SK-N-SH (cell line): ENCODE data around the gene MADCAM1. TPM values are rescaled to one million over a fixed set of nuclear protein-coding genes. Genes with fewer than 3 reads are reported as not detected.

Experiments
- CTCF ChIA-PET: fragments of 300-600, 350-600 bp; formaldehyde crosslinking; extraction: SDS; loops from one replicate; lab custom pipeline; 2021; lab: Yijun Ruan, JAX
- POLR2A ChIA-PET: fragments of 350-600 bp; sonication (Branson Sonifier 250); formaldehyde crosslinking; extraction: SDS; loops from one replicate; lab custom pipeline; 2020; ENCODE audit warnings: antibody characterized with exemption, inconsistent platforms; lab: Yijun Ruan, JAX
- DNase-seq: peaks from one replicate; pipeline ENCODE4 v3.0.0; 2012
- H2AFZ ChIP-seq: fragments of 200-600 bp; sonication (generic); 2 replicates; pipeline ENCODE4 v1.8.1; 2016; ENCODE audit warnings: antibody characterized with exemption, mild to moderate bottlenecking, low read depth
- H3F3A ChIP-seq: fragments of 200-600 bp; sonication (generic); replicated peaks from 2 replicates; pipeline ENCODE3; 2016; ENCODE audit warnings: antibody characterized with exemption, mild to moderate bottlenecking; ENCODE audit not compliant: insufficient read depth
- H3K27ac ChIP-seq, 2 experiments: fragments of 200-500 bp in 1 of 2; fragments of 200-600 bp in 1 of 2; sonication (Bioruptor generic) in 1 of 2; sonication (generic), shearing (Covaris generic) in 1 of 2; 2 replicates each; pipeline versions ENCODE4 v1.5.1 to v1.6.1; 2014 to 2016; ENCODE audit warnings: low read depth in 2 of 2, inconsistent platforms in 1 of 2, low read length in 1 of 2, mild to moderate bottlenecking in 1 of 2, mixed read lengths in 1 of 2
- H3K27me3 ChIP-seq: fragments of 200-600 bp; sonication (generic), shearing (Covaris generic); 2 replicates; pipeline ENCODE4 v1.6.1; 2016; ENCODE audit warnings: mixed run types; ENCODE audit not compliant: insufficient read depth
- H3K36me3 ChIP-seq, 2 experiments: fragments of 200-500 bp in 1 of 2; fragments of 200-600 bp in 1 of 2; sonication (Bioruptor generic) in 1 of 2; sonication (generic) in 1 of 2; replicated peaks in 1 of 2; 2 replicates each; pipeline versions ENCODE3 to v1.5.1; 2014 to 2016; ENCODE audit warnings: low read length in 1 of 2, mild to moderate bottlenecking in 1 of 2; ENCODE audit not compliant: insufficient read depth in 2 of 2, control insufficient read depth in 1 of 2
- H3K4me1 ChIP-seq, 2 experiments: fragments of 200-500 bp in 1 of 2; fragments of 200-600 bp in 1 of 2; sonication (Bioruptor generic) in 1 of 2; sonication (generic), shearing (Covaris generic) in 1 of 2; 2 replicates each; pipeline versions ENCODE4 v1.5.1 to v1.6.1; 2014 to 2016; ENCODE audit warnings: low read depth in 1 of 2, low read length in 1 of 2, mixed run types in 1 of 2; ENCODE audit not compliant: insufficient read depth in 2 of 2, control insufficient read depth in 1 of 2
- H3K4me2 ChIP-seq: fragments of 200-600 bp; sonication (generic), shearing (Covaris generic); 2 replicates; pipeline ENCODE4 v1.6.1; 2017; ENCODE audit warnings: mixed run types
- H3K4me3 ChIP-seq, 2 experiments: fragments of 200-500 bp in 1 of 2; fragments of 200-600 bp in 1 of 2; sonication (Bioruptor generic) in 1 of 2; sonication (generic), shearing (Covaris generic) in 1 of 2; 2 replicates each; pipeline versions ENCODE4 v1.5.1 to v1.8.1; 2014 to 2016; ENCODE audit warnings: low read depth in 2 of 2, inconsistent platforms in 1 of 2, low read length in 1 of 2, mild to moderate bottlenecking in 1 of 2, mixed read lengths in 1 of 2, moderate library complexity in 1 of 2
- H3K79me2 ChIP-seq: fragments of 200-600 bp; sonication (generic); 2 replicates; pipeline ENCODE4 v1.8.1; 2017; ENCODE audit warnings: mild to moderate bottlenecking; ENCODE audit not compliant: insufficient read depth
- H3K9ac ChIP-seq: fragments of 200-600 bp; sonication (generic); 2 replicates; pipeline ENCODE4 v1.6.1; 2017; ENCODE audit warnings: mixed run types
- H3K9me2 ChIP-seq: fragments of 200-600 bp; sonication (generic); 2 replicates; pipeline ENCODE4 v1.6.1; 2017; ENCODE audit warnings: mixed run types
- H3K9me3 ChIP-seq: fragments of 200-600 bp; sonication (generic); 2 replicates; pipeline ENCODE4 v1.6.1; 2017; ENCODE audit warnings: mixed run types, mild to moderate bottlenecking, moderate library complexity
- H4K20me1 ChIP-seq: fragments of 200-600 bp; sonication (generic); 2 replicates; pipeline ENCODE4 v1.6.1; 2017; ENCODE audit warnings: mild to moderate bottlenecking, mixed run types; ENCODE audit not compliant: insufficient read depth
- CHD2 ChIP-seq: fragments of 150-350 bp; IDR thresholded peaks from 2 replicates; pipeline ENCODE4 v1.6.1; 2018; ENCODE audit warnings: low read length; ENCODE audit not compliant: partially characterized antibody
- EP300 ChIP-seq, 2 experiments: IDR thresholded peaks; 2 replicates each; pipeline versions ENCODE4 v1.4.0 to v1.6.1; 2012; ENCODE audit warnings: borderline replicate concordance in 1 of 2, low read depth in 1 of 2, low read length in 1 of 2
- EZH2phosphoT487 ChIP-seq: fragments of 200-600 bp; sonication (generic); IDR thresholded peaks from 2 replicates; pipeline ENCODE4 v1.6.1; 2017; ENCODE audit warnings: low read depth, mixed run types, mild to moderate bottlenecking, antibody characterized with exemption, moderate library complexity, borderline replicate concordance
- IRF3 ChIP-seq: fragments of 150-350 bp; IDR thresholded peaks from 2 replicates; pipeline ENCODE4 v1.6.1; 2016; ENCODE audit warnings: mild to moderate bottlenecking, low read depth, low read length
- MAX ChIP-seq: IDR thresholded peaks from 2 replicates; pipeline ENCODE4 v1.4.0; 2012; ENCODE audit warnings: low read depth
- MXI1 ChIP-seq: IDR thresholded peaks from 2 replicates; pipeline ENCODE4 v1.6.1; 2012; ENCODE audit warnings: mild to moderate bottlenecking, low read depth, low read length, improper control_type of control experiment
- NFIC ChIP-seq: IDR thresholded peaks from 2 replicates; pipeline ENCODE4 v1.4.0; 2012; ENCODE audit warnings: borderline replicate concordance
- NRF1 ChIP-seq: IDR thresholded peaks from 2 replicates; pipeline ENCODE4 v1.6.1; 2012; ENCODE audit warnings: low read depth, mild to moderate bottlenecking, low read length
- PBX3 ChIP-seq: IDR thresholded peaks from 2 replicates; pipeline ENCODE4; 2012
- POLR2AphosphoS5 ChIP-seq: IDR thresholded peaks from 2 replicates; pipeline ENCODE4 v1.6.1; 2012; ENCODE audit warnings: low read depth, low read length
- RCOR1 ChIP-seq: fragments of 150-350 bp; IDR thresholded peaks from 2 replicates; pipeline ENCODE4 v1.6.1; 2017; ENCODE audit warnings: antibody characterized with exemption, low read length
- RXRA ChIP-seq: IDR thresholded peaks from 2 replicates; pipeline ENCODE4 v1.4.0; 2012; ENCODE audit warnings: low read depth, mild to moderate bottlenecking, borderline replicate concordance
- SMC3 ChIP-seq: IDR thresholded peaks from 2 replicates; pipeline ENCODE4 v1.6.1; 2012; ENCODE audit warnings: low read depth, low read length, improper control_type of control experiment
- TCF12 ChIP-seq: IDR thresholded peaks from 2 replicates; pipeline ENCODE4 v1.4.0; 2012
- TEAD4 ChIP-seq: IDR thresholded peaks from 2 replicates; pipeline ENCODE4 v1.4.0; 2012; ENCODE audit warnings: mild to moderate bottlenecking, borderline replicate concordance; ENCODE audit not compliant: insufficient read depth
- whole genome bisulfite sequencing: methylation state at CpG from one replicate; pipeline ENCODE4 v1.1.6; 2017; ENCODE audit warnings: low lambda C conversion rate; 5-methylcytosine and 5-hydroxymethylcytosine counted together
- polyA plus RNA-seq, 3 experiments: library from polyadenylated mRNA; depleted of rRNA; stranded (reverse); fragments of >200 nt; gene quantifications; 2 replicates each; pipeline ENCODE4 v1.2.3, GENCODE V29; 2012
- TF ChIP-seq, protein P1 (sequence below): IDR thresholded peaks from 2 replicates; pipeline ENCODE4 v1.4.0; 2012; ENCODE audit warnings: low read depth, borderline replicate concordance

Gene MADCAM1
- polyA plus RNA-seq, 1 of the 3 experiments (the other 2 are of a cell fraction) = 0.81 TPM

- no peaks in the 10 kb centered on the region for H3F3A ChIP-seq
- no peaks in the 10 kb centered on the region for H3K9me3 ChIP-seq
- H3K4me1 ChIP-seq = peaks cover 0 to 9% of the 10 kb centered on the region in 2 experiments; a peak in 1 of 4 replicates
- no peaks in the 10 kb centered on the region for H3K9me2 ChIP-seq
- H3K27me3 ChIP-seq = peaks cover 12% of the 10 kb centered on the region; the same call in 1 of the 2 replicates
- no peaks in the 10 kb centered on the region for H4K20me1 ChIP-seq
- no peaks in the 10 kb centered on the region for H3K79me2 ChIP-seq
- no peak overlapping the region for H2AFZ ChIP-seq
- peak overlapping the region in 1 of 2 experiments; percentile 52; a peak in 2 of 4 replicates for H3K4me3 ChIP-seq
- H3K36me3 ChIP-seq = no peaks in the 10 kb centered on the region
- TF ChIP-seq EZH2phosphoT487 (no peak), EP300 (IDR thresholded peaks at IDR 0.05; ENCODE audit: borderline replicate concordance in 1 of 2, low read depth in 1 of 2, low read length in 1 of 2) (no peak), IRF3 (no peak), NRF1 (peak; percentile 54), SMC3 (no peak), TEAD4 (no peak), POLR2AphosphoS5 (no peak), RXRA (no peak), TCF12 (no peak), NFIC (no peak), PBX3 (no peak), CHD2 (no peak), MXI1 (no peak), RCOR1 (no peak), MAX (no peak)
- TF ChIP-seq, protein P1, sequence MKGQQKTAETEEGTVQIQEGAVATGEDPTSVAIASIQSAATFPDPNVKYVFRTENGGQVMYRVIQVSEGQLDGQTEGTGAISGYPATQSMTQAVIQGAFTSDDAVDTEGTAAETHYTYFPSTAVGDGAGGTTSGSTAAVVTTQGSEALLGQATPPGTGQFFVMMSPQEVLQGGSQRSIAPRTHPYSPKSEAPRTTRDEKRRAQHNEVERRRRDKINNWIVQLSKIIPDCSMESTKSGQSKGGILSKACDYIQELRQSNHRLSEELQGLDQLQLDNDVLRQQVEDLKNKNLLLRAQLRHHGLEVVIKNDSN = peak; percentile 69
- H3K9ac ChIP-seq = no peak overlapping the region
- ChIA-PET CTCF (interaction anchor here (1.0 to 1.8 kb wide), 3 partner anchors 12 to 51 kb away, joined by 3 to 5 read pairs (median 4); partner anchors contain the start of gene MADCAM1), POLR2A (no interaction called here)
- H3K4me2 ChIP-seq = no peak overlapping the region
- H3K27ac ChIP-seq = peak overlapping the region in 1 of 2 experiments; percentile 28; a peak in 1 of 4 replicates
- DNase-seq = peak; percentile 98
- 1% methylated on average over 15 of the region's 66 CpGs for WGBS
These were observed 36.4 kb upstream of the MADCAM1 start for GRCh38 chr19:459724-460511.
